ENCODE measurements around the gene OTUB1. TPM values are rescaled to one million over a fixed set of nuclear protein-coding genes. Genes with fewer than 3 reads are reported as not detected.
"Not testable (repeated sequence)": the region's sequence is repeated elsewhere in the genome, so short reads cannot be mapped to it uniquely, and the experiment has no call there.

Gene OTUB1
- total RNA-seq, 1 donor = 33.6 TPM

- H3K4me1 ChIP-seq (ENCODE audit: insufficient read depth, low read length); H3K9me3 ChIP-seq (ENCODE audit: low read depth, low read length); H3K27me3 ChIP-seq (ENCODE audit: insufficient read depth, low read length); H3K4me3 ChIP-seq (ENCODE audit: low read length): not testable (repeated sequence)
Measured at GRCh38 chr11:63963895-63964294, 22.3 kb upstream of the OTUB1 start.

GRCh38 chr11:63966444-63966843 is 19.8 kb upstream of the OTUB1 start:
- Histone ChIP-seq H3K4me3 (ENCODE audit: low read length) (no peak overlapping the region), H3K4me1 (ENCODE audit: insufficient read depth, low read length) (peaks cover 10% of the 10 kb centered on the region), H3K27me3 (ENCODE audit: insufficient read depth, low read length) (no peaks in the 10 kb centered on the region), H3K9me3 (ENCODE audit: low read depth, low read length) (no peaks in the 10 kb centered on the region)

GRCh38 chr11:63969461-63969860 is 16.8 kb upstream of the OTUB1 start:
- H3K4me1 ChIP-seq (ENCODE audit: insufficient read depth, low read length) = peaks cover 13% of the 10 kb centered on the region
- H3K4me3 ChIP-seq (ENCODE audit: low read length) = no peak overlapping the region
- no peaks in the 10 kb centered on the region for H3K9me3 ChIP-seq (ENCODE audit: low read depth, low read length)
- no peaks in the 10 kb centered on the region for H3K27me3 ChIP-seq (ENCODE audit: insufficient read depth, low read length)

- Histone ChIP-seq H3K4me3 (ENCODE audit: low read length) (no peak overlapping the region), H3K4me1 (ENCODE audit: insufficient read depth, low read length) (peaks cover 24% of the 10 kb centered on the region)
Measured at GRCh38 chr11:63970902-63971301, 15.3 kb upstream of the OTUB1 start.

GRCh38 chr11:63973912-63974258 is 12.4 kb upstream of the OTUB1 start:
- Histone ChIP-seq H3K4me3 (ENCODE audit: low read length) (peak overlapping the region; percentile 99), H3K4me1 (ENCODE audit: insufficient read depth, low read length) (peaks cover 33% of the 10 kb centered on the region)
- H3K27me3 ChIP-seq (ENCODE audit: insufficient read depth, low read length); H3K9me3 ChIP-seq (ENCODE audit: low read depth, low read length): not testable (repeated sequence)

More at GRCh38 chr11:63970902-63971301, 15.3 kb upstream of the OTUB1 start:
- Histone ChIP-seq H3K9me3 (ENCODE audit: low read depth, low read length) (no peaks in the 10 kb centered on the region), H3K27me3 (ENCODE audit: insufficient read depth, low read length) (no peaks in the 10 kb centered on the region)

GRCh38 chr11:63974259-63975143 is 11.7 kb upstream of the OTUB1 start, which contains the start of gene COX8A:
COX8A (plus strand) TSS chr11:63974620; CDS start chr11:63974681, 61 bp downstream.
- Histone ChIP-seq H3K4me1 (ENCODE audit: insufficient read depth, low read length) (peaks cover 33% of the 10 kb centered on the region), H3K27me3 (ENCODE audit: insufficient read depth, low read length) (no peaks in the 10 kb centered on the region), H3K9me3 (ENCODE audit: low read depth, low read length) (no peaks in the 10 kb centered on the region), H3K4me3 (ENCODE audit: low read length) (peak within 1 kb of the TSS; percentile 99)

- Histone ChIP-seq H3K9me3 (ENCODE audit: low read depth, low read length) (no peaks in the 10 kb centered on the region), H3K4me1 (ENCODE audit: insufficient read depth, low read length) (peaks cover 34% of the 10 kb centered on the region), H3K4me3 (ENCODE audit: low read length) (no peak overlapping the region), H3K27me3 (ENCODE audit: insufficient read depth, low read length) (no peaks in the 10 kb centered on the region)
Measured at GRCh38 chr11:63978551-63979239, 7.5 kb upstream of the OTUB1 start.

GRCh38 chr11:63979426-63979825 is 6.8 kb upstream of the OTUB1 start:
- no peak overlapping the region for H3K4me3 ChIP-seq (ENCODE audit: low read length)
- H3K4me1 ChIP-seq (ENCODE audit: insufficient read depth, low read length) = peaks cover 30% of the 10 kb centered on the region
- no peaks in the 10 kb centered on the region for H3K9me3 ChIP-seq (ENCODE audit: low read depth, low read length)
- H3K27me3 ChIP-seq (ENCODE audit: insufficient read depth, low read length) = no peaks in the 10 kb centered on the region

- H3K4me1 ChIP-seq (ENCODE audit: insufficient read depth, low read length) = peaks cover 36% of the 10 kb centered on the region
- H3K4me3 ChIP-seq (ENCODE audit: low read length) = peak overlapping the region; percentile 95
- H3K27me3 ChIP-seq (ENCODE audit: insufficient read depth, low read length) = no peaks in the 10 kb centered on the region
- H3K9me3 ChIP-seq (ENCODE audit: low read depth, low read length) = no peaks in the 10 kb centered on the region
Measured at GRCh38 chr11:63985812-63986155, 454 bp upstream of the OTUB1 start.

GRCh38 chr11:63986932-63987513 is 785 bp downstream of the OTUB1 start:
- no peaks in the 10 kb centered on the region for H3K9me3 ChIP-seq (ENCODE audit: low read depth, low read length)
- H3K4me1 ChIP-seq (ENCODE audit: insufficient read depth, low read length) = peaks cover 35% of the 10 kb centered on the region
- H3K27me3 ChIP-seq (ENCODE audit: insufficient read depth, low read length) = no peaks in the 10 kb centered on the region
- peak overlapping the region; percentile 95 for H3K4me3 ChIP-seq (ENCODE audit: low read length)

GRCh38 chr11:63991558-63991957 is 5.3 kb downstream of the OTUB1 start:
- Histone ChIP-seq H3K4me1 (ENCODE audit: insufficient read depth, low read length) (peaks cover 22% of the 10 kb centered on the region), H3K9me3 (ENCODE audit: low read depth, low read length) (no peaks in the 10 kb centered on the region), H3K4me3 (ENCODE audit: low read length) (no peak overlapping the region), H3K27me3 (ENCODE audit: insufficient read depth, low read length) (no peaks in the 10 kb centered on the region)

- Histone ChIP-seq H3K4me3 (ENCODE audit: low read length) (no peak overlapping the region), H3K4me1 (ENCODE audit: insufficient read depth, low read length) (peaks cover 7% of the 10 kb centered on the region), H3K9me3 (ENCODE audit: low read depth, low read length) (no peaks in the 10 kb centered on the region), H3K27me3 (ENCODE audit: insufficient read depth, low read length) (no peaks in the 10 kb centered on the region)
Measured at GRCh38 chr11:63993100-63993499, 6.9 kb downstream of the OTUB1 start.

GRCh38 chr11:63993993-63994392 is 7.8 kb downstream of the OTUB1 start:
- H3K27me3 ChIP-seq (ENCODE audit: insufficient read depth, low read length) = no peaks in the 10 kb centered on the region
- H3K4me1 ChIP-seq (ENCODE audit: insufficient read depth, low read length) = peaks cover 12% of the 10 kb centered on the region
- no peaks in the 10 kb centered on the region for H3K9me3 ChIP-seq (ENCODE audit: low read depth, low read length)
- H3K4me3 ChIP-seq (ENCODE audit: low read length) = no peak overlapping the region

GRCh38 chr11:63996512-63996911 is 10.3 kb downstream of the OTUB1 start:
- Histone ChIP-seq H3K4me1 (ENCODE audit: insufficient read depth, low read length) (peaks cover 29% of the 10 kb centered on the region), H3K4me3 (ENCODE audit: low read length) (no peak overlapping the region), H3K9me3 (ENCODE audit: low read depth, low read length) (no peaks in the 10 kb centered on the region), H3K27me3 (ENCODE audit: insufficient read depth, low read length) (peaks cover 7% of the 10 kb centered on the region)

- peaks cover 10% of the 10 kb centered on the region for H3K27me3 ChIP-seq (ENCODE audit: insufficient read depth, low read length)
- no peak overlapping the region for H3K4me3 ChIP-seq (ENCODE audit: low read length)
- peaks cover 29% of the 10 kb centered on the region for H3K4me1 ChIP-seq (ENCODE audit: insufficient read depth, low read length)
- no peaks in the 10 kb centered on the region for H3K9me3 ChIP-seq (ENCODE audit: low read depth, low read length)
Measured at GRCh38 chr11:63997104-63997700, 11.0 kb downstream of the OTUB1 start.
